H9 (cell line): ENCODE results near the gene TTR. TPM values are rescaled to one million over a fixed set of nuclear protein-coding genes. Genes with fewer than 3 reads are reported as not detected.

Source experiments
- DNase-seq: peaks from one replicate; pipeline ENCODE4 v3.0.0-alpha.2; 2017
- H2AFZ ChIP-seq: one replicate; pipeline ENCODE4 v1.6.1; 2013; ENCODE audit warnings: mild to moderate bottlenecking, low read length, control low read depth, moderate library complexity
- H2AK5ac ChIP-seq: 2 replicates; pipeline ENCODE4 v1.6.1; 2013; ENCODE audit warnings: low read length, control low read depth, mixed read lengths; ENCODE audit not compliant: insufficient read length
- H2BK120ac ChIP-seq: one replicate; pipeline ENCODE4 v1.6.1; 2013; ENCODE audit warnings: low read depth, mild to moderate bottlenecking, low read length, control low read depth, inconsistent platforms; ENCODE audit not compliant: poor library complexity, severe bottlenecking
- H2BK12ac ChIP-seq: 2 replicates; pipeline ENCODE4 v1.6.1; 2013; ENCODE audit warnings: low read length, control low read depth, mixed read lengths, low read depth; ENCODE audit not compliant: insufficient read length
- H2BK15ac ChIP-seq: 2 replicates; pipeline ENCODE4 v1.6.1; 2013; ENCODE audit warnings: low read depth, low read length, control low read depth
- H2BK20ac ChIP-seq: one replicate; pipeline ENCODE4 v1.6.1; 2013; ENCODE audit warnings: low read depth, mild to moderate bottlenecking, low read length, control low read depth, inconsistent platforms; ENCODE audit not compliant: poor library complexity, severe bottlenecking
- H2BK5ac ChIP-seq: 2 replicates; pipeline ENCODE4 v1.6.1; 2013; ENCODE audit warnings: low read length, control low read depth, mixed read lengths; ENCODE audit not compliant: insufficient read length
- H3K14ac ChIP-seq: 2 replicates; pipeline ENCODE4 v1.6.1; 2013; ENCODE audit warnings: low read length, control low read depth; ENCODE audit not compliant: insufficient read depth
- H3K18ac ChIP-seq: 2 replicates; pipeline ENCODE4 v1.6.1; 2013; ENCODE audit warnings: low read depth, mild to moderate bottlenecking, mixed read lengths, low read length, control low read depth; ENCODE audit not compliant: insufficient read length
- H3K23ac ChIP-seq: 2 replicates; pipeline ENCODE4 v1.6.1; 2013; ENCODE audit warnings: low read length, control low read depth, mixed read lengths, low read depth; ENCODE audit not compliant: insufficient read length
- H3K23me2 ChIP-seq: 2 replicates; pipeline ENCODE4 v1.6.1; 2013; ENCODE audit warnings: low read depth, mild to moderate bottlenecking, mixed read lengths, low read length, control low read depth; ENCODE audit not compliant: insufficient read length, poor library complexity, severe bottlenecking
- H3K27ac ChIP-seq: 2 replicates; pipeline ENCODE4 v1.5.1; 2013; ENCODE audit warnings: low read length, control low read depth, mixed read lengths, low read depth; ENCODE audit not compliant: insufficient read length
- H3K27me3 ChIP-seq: 2 replicates; pipeline ENCODE4 v1.6.1; 2013; ENCODE audit warnings: low read length, control low read depth, inconsistent platforms; ENCODE audit not compliant: insufficient read depth
- H3K4ac ChIP-seq: 2 replicates; pipeline ENCODE4 v1.6.1; 2013; ENCODE audit warnings: low read depth, mild to moderate bottlenecking, control low read depth, inconsistent platforms, low read length, moderate library complexity
- H3K4me1 ChIP-seq: 2 replicates; pipeline ENCODE4 v1.6.1; 2013; ENCODE audit warnings: low read length, control low read depth, inconsistent platforms; ENCODE audit not compliant: insufficient read depth
- H3K4me2 ChIP-seq: 2 replicates; pipeline ENCODE4 v1.6.1; 2013; ENCODE audit warnings: low read length, control low read depth, mixed read lengths; ENCODE audit not compliant: insufficient read length, insufficient read depth
- H3K56ac ChIP-seq: 2 replicates; pipeline ENCODE4 v1.6.1; 2013; ENCODE audit warnings: low read depth, mild to moderate bottlenecking, mixed read lengths, low read length, control low read depth; ENCODE audit not compliant: insufficient read length
- H3K79me1 ChIP-seq: 2 replicates; pipeline ENCODE4 v1.6.1; 2013; ENCODE audit warnings: low read depth, mild to moderate bottlenecking, moderate library complexity, low read length, control low read depth, inconsistent platforms; ENCODE audit not compliant: insufficient read depth, poor library complexity, severe bottlenecking
- H3K79me2 ChIP-seq: 2 replicates; pipeline ENCODE4 v1.6.1; 2013; ENCODE audit warnings: low read length, control low read depth, inconsistent platforms; ENCODE audit not compliant: insufficient read depth
- H3K9ac ChIP-seq: 2 replicates; pipeline ENCODE4 v1.6.1; 2013; ENCODE audit warnings: low read length, control low read depth, mixed read lengths; ENCODE audit not compliant: insufficient read length; ENCODE audit errors: extremely low read depth
- H3K9me3 ChIP-seq: one replicate; pipeline ENCODE4 v1.6.1; 2013; ENCODE audit warnings: low read depth, low read length, inconsistent platforms; ENCODE audit not compliant: control insufficient read depth
- H3T11ph ChIP-seq: one replicate; pipeline ENCODE4 v1.6.1; 2013; ENCODE audit warnings: mild to moderate bottlenecking, low read length, control low read depth, inconsistent platforms
- H4K20me1 ChIP-seq: one replicate; pipeline ENCODE4 v1.6.1; 2013; ENCODE audit not compliant: control insufficient read depth, insufficient read length, insufficient read depth
- H4K5ac ChIP-seq: 2 replicates; pipeline ENCODE4 v1.6.1; 2013; ENCODE audit warnings: low read depth, mild to moderate bottlenecking, mixed read lengths, low read length, control low read depth; ENCODE audit not compliant: insufficient read length
- H4K8ac ChIP-seq: replicated peaks from 2 replicates; pipeline ENCODE4 v1.6.1; 2013; ENCODE audit warnings: low read length, control low read depth, mixed read lengths, low read depth; ENCODE audit not compliant: insufficient read length
- H4K91ac ChIP-seq: 2 replicates; pipeline ENCODE4 v1.6.1; 2013; ENCODE audit warnings: low read depth, mild to moderate bottlenecking, moderate library complexity, mixed read lengths, low read length, control low read depth; ENCODE audit not compliant: insufficient read length
- H3K27ac Mint-ChIP-seq, 3 experiments: 2 replicates in 2 of 3; 3 replicates in 1 of 3; pipeline ENCODE4 v1.8.0; 2020 to 2021; ENCODE audit warnings: mixed read lengths in 3 of 3, mild to moderate bottlenecking in 1 of 3, moderate library complexity in 1 of 3
- H3K27me3 Mint-ChIP-seq: 2 replicates; pipeline ENCODE4 v1.8.0; 2021; ENCODE audit warnings: low read depth, mild to moderate bottlenecking, moderate library complexity, mixed read lengths
- H3K36me3 Mint-ChIP-seq, 3 experiments: 2 replicates in 2 of 3; 3 replicates in 1 of 3; pipeline ENCODE4 v1.8.0; 2020 to 2021; ENCODE audit warnings: low read depth in 3 of 3, mixed read lengths in 3 of 3; ENCODE audit not compliant: insufficient read depth in 1 of 3
- H3K4me1 Mint-ChIP-seq, 2 experiments: 2 replicates each; pipeline ENCODE4 v1.8.0; 2020; ENCODE audit warnings: mixed read lengths in 2 of 2
- H3K4me3 Mint-ChIP-seq, 2 experiments: 2 replicates in 1 of 2; 3 replicates in 1 of 2; pipeline ENCODE4 v1.8.0; 2020 to 2021; ENCODE audit warnings: mild to moderate bottlenecking in 2 of 2, mixed read lengths in 2 of 2, moderate library complexity in 1 of 2
- H3K9me3 Mint-ChIP-seq, 2 experiments: 2 replicates in 1 of 2; 3 replicates in 1 of 2; pipeline ENCODE4 v1.8.0; 2020; ENCODE audit warnings: mild to moderate bottlenecking in 2 of 2, mixed read lengths in 2 of 2, moderate library complexity in 1 of 2
- CTCF ChIP-seq: fragments of 200-600 bp; sonication (generic); conservative IDR thresholded peaks from 3 replicates; pipeline ENCODE4 v1.8.0; 2021; ENCODE audit warnings: antibody characterized with exemption, mild to moderate bottlenecking
- WGBS: extraction: QIAGEN DNeasy Blood & Tissue Kit; methylation state at CpG from one replicate; pipeline ENCODE4 v1.1.7; 2013; ENCODE audit warnings: missing lambda C conversion rate, low lambda C conversion rate, mixed read lengths; ENCODE audit not compliant: insufficient read length; ENCODE audit errors: extremely low coverage; 5-methylcytosine and 5-hydroxymethylcytosine counted together
- total RNA-seq: library from RNA; stranded (reverse); gene quantifications from 2 replicates; pipeline ENCODE4 v1.2.1, GENCODE V29; 2021

Gene TTR
- total RNA-seq, 1 experiment from 2014 or later = not detected

- H2BK15ac ChIP-seq = no peak overlapping the region
- no peak overlapping the region for H4K91ac ChIP-seq
- Mint-ChIP-seq H3K4me1 (peaks cover 22 to 26% of the 10 kb centered on the region in 2 experiments), H3K27me3 (no peaks in the 10 kb centered on the region), H3K9me3 (no peaks in the 10 kb centered on the region), H3K4me3 (no peak overlapping the region), H3K27ac (no peak overlapping the region), H3K36me3 (no peaks in the 10 kb centered on the region)
- H2AK5ac ChIP-seq = no peak overlapping the region
- H4K20me1 ChIP-seq = no peaks in the 10 kb centered on the region
- H2BK5ac ChIP-seq = no peak overlapping the region
- no peak overlapping the region for H3K9ac ChIP-seq
- H3K56ac ChIP-seq = no peak overlapping the region
- no peak for TF ChIP-seq CTCF
- H3K4ac ChIP-seq = no peak overlapping the region
- H3K23ac ChIP-seq = no peak overlapping the region
- no peak overlapping the region for H2BK120ac ChIP-seq
- no peaks in the 10 kb centered on the region for H3K27me3 ChIP-seq
- no peaks in the 10 kb centered on the region for H3K79me1 ChIP-seq
- H3K4me2 ChIP-seq = no peak overlapping the region
- H2BK12ac ChIP-seq = no peak overlapping the region
- H3K9me3 ChIP-seq = no peaks in the 10 kb centered on the region
- no CpG with 5 or more reads among the region's 9 CpGs for WGBS
- DNase-seq = no peak
- H3K14ac ChIP-seq = no peak overlapping the region
- H3T11ph ChIP-seq = no peak overlapping the region
- no peak overlapping the region for H3K18ac ChIP-seq
- H2BK20ac ChIP-seq = no peak overlapping the region
- no peaks in the 10 kb centered on the region; the same call in 1 of the 2 replicates for H3K4me1 ChIP-seq
- no peaks in the 10 kb centered on the region for H3K79me2 ChIP-seq
- no peak overlapping the region for H3K27ac ChIP-seq
- no peak overlapping the region for H4K8ac ChIP-seq
- H4K5ac ChIP-seq = no peak overlapping the region
- H3K23me2 ChIP-seq = no peaks in the 10 kb centered on the region
- no peak overlapping the region for H2AFZ ChIP-seq
These were observed 33.1 kb upstream of the TTR start for GRCh38 chr18:31558567-31558966.
